ENCODE results near the gene TIGD3.
A peak's percentile ranks its signal among the peaks of the same experiment; 100 is the strongest.

Gene TIGD3

GRCh38 chr11:65354265-65355012 is at the start of gene TIGD3:
Gene TIGD3 (plus strand): TSS chr11:65354751. CDS start chr11:65355809, 1,058 bp downstream.
- peak; percentile 98 for DNase-seq (ENCODE audit: low read depth)

GRCh38 chr11:65305501-65306268 is 48.9 kb upstream of the TIGD3 start:
- no peak for DNase-seq (ENCODE audit: low read depth)

GRCh38 chr11:65307298-65308229 is 47.0 kb upstream of the TIGD3 start:
- DNase-seq (ENCODE audit: low read depth) = no peak

- DNase-seq (ENCODE audit: low read depth) = no peak
Measured at GRCh38 chr11:65308281-65308891, 46.2 kb upstream of the TIGD3 start.

- no peak for DNase-seq (ENCODE audit: low read depth)
Measured at GRCh38 chr11:65309006-65309405, 45.5 kb upstream of the TIGD3 start.

- DNase-seq (ENCODE audit: low read depth) = no peak
Measured at GRCh38 chr11:65310215-65310614, 44.3 kb upstream of the TIGD3 start.

- no peak for DNase-seq (ENCODE audit: low read depth)
Measured at GRCh38 chr11:65310736-65311135, 43.8 kb upstream of the TIGD3 start.

GRCh38 chr11:65311170-65311678 is 43.3 kb upstream of the TIGD3 start:
- DNase-seq (ENCODE audit: low read depth) = no peak

- DNase-seq (ENCODE audit: low read depth) = peak; percentile 58
Measured at GRCh38 chr11:65314501-65315203, 39.9 kb upstream of the TIGD3 start, which contains the start of gene CDC42EP2. Gene CDC42EP2 (plus strand): TSS chr11:65314866. CDS start chr11:65320899, 6,033 bp downstream.

- DNase-seq (ENCODE audit: low read depth) = peak; percentile 69
Measured at GRCh38 chr11:65315204-65315865, 39.2 kb upstream of the TIGD3 start.

- DNase-seq (ENCODE audit: low read depth) = no peak
Measured at GRCh38 chr11:65315866-65316226, 38.7 kb upstream of the TIGD3 start.

GRCh38 chr11:65316227-65317024 is 38.1 kb upstream of the TIGD3 start:
- DNase-seq (ENCODE audit: low read depth) = no peak

GRCh38 chr11:65317025-65317786 is 37.3 kb upstream of the TIGD3 start:
- DNase-seq (ENCODE audit: low read depth) = no peak

GRCh38 chr11:65320386-65321075 is 34.0 kb upstream of the TIGD3 start:
- DNase-seq (ENCODE audit: low read depth) = no peak

GRCh38 chr11:65321076-65321475 is 33.5 kb upstream of the TIGD3 start:
- DNase-seq (ENCODE audit: low read depth) = no peak

GRCh38 chr11:65321828-65322485 is 32.6 kb upstream of the TIGD3 start:
- no peak for DNase-seq (ENCODE audit: low read depth)

- no peak for DNase-seq (ENCODE audit: low read depth)
Measured at GRCh38 chr11:65323813-65324212, 30.7 kb upstream of the TIGD3 start.

GRCh38 chr11:65325435-65325834 is 29.1 kb upstream of the TIGD3 start:
- DNase-seq (ENCODE audit: low read depth) = no peak
